Skeletal muscle tissue (tissue), 4 donors: ENCODE measurements around the gene TMEM209. TPM values are rescaled to one million over a fixed set of nuclear protein-coding genes. Genes with fewer than 3 reads are reported as not detected.

ENCODE experiments used
- H3K27ac ChIP-seq: one replicate; pipeline ENCODE4 v1.7.0; 2013; ENCODE audit warnings: mild to moderate bottlenecking, low read depth, low read length, inconsistent platforms
- H3K27me3 ChIP-seq, 3 donors: one replicate each; pipeline ENCODE4 v1.7.0; 2013; ENCODE audit warnings: low read length in 3 of 3; ENCODE audit not compliant: control insufficient read depth in 3 of 3, insufficient read depth in 3 of 3
- H3K36me3 ChIP-seq, 3 donors: one replicate each; pipeline ENCODE4 v1.7.0; 2013; ENCODE audit warnings: low read length in 3 of 3; ENCODE audit not compliant: control insufficient read depth in 3 of 3, insufficient read depth in 3 of 3
- H3K4me1 ChIP-seq, 3 donors: one replicate each; pipeline ENCODE4 v1.7.0; 2013; ENCODE audit warnings: low read length in 3 of 3, mild to moderate bottlenecking in 3 of 3; ENCODE audit not compliant: control insufficient read depth in 3 of 3, insufficient read depth in 3 of 3
- H3K4me3 ChIP-seq, 3 donors: one replicate each; pipeline ENCODE4 v1.7.0; 2013; ENCODE audit warnings: low read length in 3 of 3
- H3K9ac ChIP-seq, 3 donors: one replicate each; pipeline ENCODE4 v1.7.0; 2013; ENCODE audit warnings: low read length in 3 of 3, mild to moderate bottlenecking in 3 of 3, moderate library complexity in 2 of 3, low read depth in 1 of 3
- H3K9me3 ChIP-seq, 3 donors: one replicate each; pipeline ENCODE4 v1.7.0; 2013; ENCODE audit warnings: low read length in 3 of 3; ENCODE audit not compliant: control insufficient read depth in 3 of 3
- total RNA-seq: library from RNA; depleted of rRNA; stranded (reverse); fragments of >200 nt; gene quantifications from one replicate; pipeline ENCODE4 v1.2.3, GENCODE V29; 2014
- donor health status: Osteomylitis.

Gene TMEM209
- total RNA-seq, 1 donor from 2014 or later = 7.3 TPM

- H3K4me3 ChIP-seq = no peak overlapping the region
- H3K4me1 ChIP-seq = no peaks in the 10 kb centered on the region
- H3K27me3 ChIP-seq = no peaks in the 10 kb centered on the region
- peaks cover 8 to 30% (median 24%) of the 10 kb centered on the region in 3 donors for H3K36me3 ChIP-seq
- no peak overlapping the region for H3K27ac ChIP-seq
- H3K9me3 ChIP-seq = no peaks in the 10 kb centered on the region
- no peak overlapping the region for H3K9ac ChIP-seq
Observed at GRCh38 chr7:130179631-130180030, 25.6 kb downstream of the TMEM209 start.

GRCh38 chr7:130178251-130178650 is 27.0 kb downstream of the TMEM209 start:
- no peaks in the 10 kb centered on the region for H3K27me3 ChIP-seq
- peaks cover 13 to 28% (median 26%) of the 10 kb centered on the region in 3 donors for H3K36me3 ChIP-seq
- no peak overlapping the region for H3K4me3 ChIP-seq
- H3K9me3 ChIP-seq = no peaks in the 10 kb centered on the region
- no peaks in the 10 kb centered on the region for H3K4me1 ChIP-seq
- H3K27ac ChIP-seq = no peak overlapping the region
- no peak overlapping the region for H3K9ac ChIP-seq

GRCh38 chr7:130174237-130174959 is 30.8 kb downstream of the TMEM209 start:
- Histone ChIP-seq H3K27me3 (no peaks in the 10 kb centered on the region), H3K9me3 (no peaks in the 10 kb centered on the region), H3K4me1 (no peaks in the 10 kb centered on the region), H3K27ac (no peak overlapping the region), H3K4me3 (no peak overlapping the region), H3K36me3 (peaks cover 16 to 27% (median 24%) of the 10 kb centered on the region in 3 donors), H3K9ac (no peak overlapping the region)

DNA sequence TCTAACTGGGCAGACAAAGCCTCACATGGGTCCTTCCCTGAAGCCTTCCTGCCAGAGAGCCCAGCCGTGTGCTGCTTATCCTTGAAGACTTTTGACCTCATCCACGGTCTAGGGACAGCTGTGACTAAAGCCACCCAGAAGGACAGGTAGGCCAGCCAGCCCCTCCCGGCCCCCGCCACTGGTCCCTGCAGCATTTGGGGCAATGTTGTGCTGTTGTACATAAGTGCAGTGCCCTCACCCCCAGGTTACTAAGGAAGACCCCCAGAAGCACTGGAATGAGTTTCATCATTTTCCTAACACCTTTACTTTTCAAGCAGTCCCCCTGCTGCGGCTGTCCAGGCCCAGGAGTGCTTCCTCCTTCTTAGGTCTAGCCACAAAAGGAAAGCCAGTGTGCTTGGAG is 43.0 kb downstream of the TMEM209 start:
- Histone ChIP-seq H3K4me1 (no peaks in the 10 kb centered on the region), H3K4me3 (no peak overlapping the region), H3K36me3 (peaks cover 13 to 27% (median 20%) of the 10 kb centered on the region in 3 donors)

DNA sequence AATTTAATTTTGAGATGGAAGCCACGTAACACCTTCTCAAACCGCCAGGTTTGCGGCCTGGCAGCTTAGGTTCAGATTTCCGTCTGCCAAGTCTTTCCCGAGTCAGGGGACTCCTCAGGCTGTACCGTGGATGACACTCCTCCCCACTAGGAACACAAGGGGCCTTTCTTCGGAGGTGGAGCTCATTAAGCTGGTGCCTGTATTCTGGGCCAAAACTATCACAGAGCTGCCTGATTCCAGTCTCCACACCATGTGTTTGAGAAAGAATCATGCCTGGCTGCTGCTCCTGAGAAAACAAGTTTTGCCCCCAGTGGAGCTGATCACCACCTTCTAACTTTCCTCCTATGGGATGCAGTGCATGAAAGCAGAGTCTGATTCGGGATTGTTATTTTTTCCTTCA is 44.8 kb downstream of the TMEM209 start:
- Histone ChIP-seq H3K4me3 (no peak overlapping the region), H3K27ac (no peak overlapping the region), H3K36me3 (peaks cover 13 to 27% (median 20%) of the 10 kb centered on the region in 3 donors), H3K9me3 (no peaks in the 10 kb centered on the region), H3K27me3 (no peaks in the 10 kb centered on the region), H3K9ac (no peak overlapping the region), H3K4me1 (no peaks in the 10 kb centered on the region)

More for the DNA sequence above, 43.0 kb downstream of the TMEM209 start:
- no peak overlapping the region for H3K27ac ChIP-seq
- H3K27me3 ChIP-seq = no peaks in the 10 kb centered on the region
- no peak overlapping the region for H3K9ac ChIP-seq
- no peaks in the 10 kb centered on the region for H3K9me3 ChIP-seq

DNA sequence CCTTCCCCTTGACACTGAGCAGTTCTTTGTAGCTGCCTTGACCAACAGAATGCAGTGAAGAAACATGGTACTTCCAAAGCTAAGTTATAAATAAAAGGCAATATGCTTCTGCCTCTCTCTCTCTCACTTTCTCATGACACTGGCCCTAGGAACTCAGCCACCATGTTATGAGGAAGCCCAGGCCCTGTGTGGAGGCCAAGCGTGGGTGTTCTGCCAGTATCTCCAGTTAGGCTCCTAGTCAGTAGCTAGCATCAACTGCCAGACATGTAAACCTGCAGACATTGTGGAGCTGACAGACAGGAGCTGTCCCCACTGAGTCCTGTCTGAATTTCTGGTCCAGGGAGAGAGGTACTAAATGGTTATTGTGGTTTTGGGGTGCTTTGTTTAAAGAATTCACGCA is 45.2 kb downstream of the TMEM209 start:
- H3K4me1 ChIP-seq = peaks cover 0 to 2% (median 0%) of the 10 kb centered on the region in 3 donors
- no peak overlapping the region for H3K9ac ChIP-seq
- H3K36me3 ChIP-seq = peaks cover 13 to 27% (median 20%) of the 10 kb centered on the region in 3 donors
- H3K27me3 ChIP-seq = no peaks in the 10 kb centered on the region
- no peaks in the 10 kb centered on the region for H3K9me3 ChIP-seq
- no peak overlapping the region for H3K4me3 ChIP-seq
- H3K27ac ChIP-seq = no peak overlapping the region

GRCh38 chr7:130157700-130158099 is 47.5 kb downstream of the TMEM209 start:
- peaks cover 11 to 20% (median 11%) of the 10 kb centered on the region in 3 donors for H3K36me3 ChIP-seq
- no peak overlapping the region for H3K9ac ChIP-seq
- no peaks in the 10 kb centered on the region for H3K27me3 ChIP-seq
- H3K27ac ChIP-seq = no peak overlapping the region
- peaks cover 4 to 8% (median 6%) of the 10 kb centered on the region in 3 donors for H3K4me1 ChIP-seq
- H3K9me3 ChIP-seq = no peaks in the 10 kb centered on the region
- H3K4me3 ChIP-seq = no peak overlapping the region

GRCh38 chr7:130156140-130156539 is 49.1 kb downstream of the TMEM209 start:
- no peak overlapping the region for H3K4me3 ChIP-seq
- H3K9ac ChIP-seq = no peak overlapping the region
- H3K27ac ChIP-seq = no peak overlapping the region
- peaks cover 4 to 8% (median 6%) of the 10 kb centered on the region in 3 donors for H3K4me1 ChIP-seq
- peaks cover 3 to 10% (median 5%) of the 10 kb centered on the region in 3 donors for H3K36me3 ChIP-seq
- H3K9me3 ChIP-seq = no peaks in the 10 kb centered on the region
- H3K27me3 ChIP-seq = no peaks in the 10 kb centered on the region

DNA sequence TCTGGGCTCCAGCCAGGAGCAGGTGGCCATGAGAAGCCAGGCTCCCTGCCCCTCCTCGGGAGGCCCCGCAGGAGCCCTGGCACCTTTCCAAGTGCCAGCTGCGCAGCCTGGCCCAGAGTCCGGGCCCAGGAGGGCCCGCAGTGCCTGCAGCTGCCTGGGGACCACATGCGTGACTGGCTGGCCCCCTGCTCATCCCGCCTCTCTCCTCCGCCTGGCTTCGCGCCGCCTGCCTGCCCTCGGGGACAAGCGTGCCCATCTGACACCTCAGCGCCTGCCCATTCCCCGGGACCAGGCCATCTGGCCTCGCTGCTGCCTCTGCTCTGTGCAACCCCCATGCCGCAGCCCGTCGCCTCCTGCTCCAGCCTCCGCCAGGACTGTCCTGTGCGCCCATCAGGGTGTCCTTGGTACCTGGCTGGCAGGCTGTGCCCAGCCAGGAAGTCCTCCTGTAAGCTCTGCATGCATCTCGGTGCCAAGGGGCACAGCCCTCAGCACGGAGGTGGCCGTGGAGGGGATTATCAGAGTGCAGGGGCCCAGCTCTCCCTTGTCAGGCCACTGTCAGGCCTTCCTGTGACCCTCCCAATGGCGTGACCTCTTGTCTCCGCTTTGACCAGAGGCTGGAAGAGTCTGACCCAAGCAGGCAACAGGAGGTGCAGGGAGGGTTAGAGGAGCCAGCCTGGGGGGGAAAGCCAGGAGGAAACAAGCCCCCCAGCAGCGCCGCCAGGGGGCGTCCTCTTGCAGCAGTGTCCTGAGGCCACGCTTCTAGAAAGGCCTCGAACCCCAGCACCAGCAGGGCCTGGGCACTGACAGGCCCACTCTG is 50.5 kb downstream of the TMEM209 start:
- H3K36me3 ChIP-seq = peaks cover 0 to 2% (median under 1%) of the 10 kb centered on the region in 3 donors
- peak overlapping the region in 1 of 3 donors; percentile 22 for H3K4me3 ChIP-seq
- H3K27ac ChIP-seq = no peak overlapping the region
- no peaks in the 10 kb centered on the region for H3K9me3 ChIP-seq
- H3K27me3 ChIP-seq = no peaks in the 10 kb centered on the region
- peaks cover 4 to 8% (median 6%) of the 10 kb centered on the region in 3 donors for H3K4me1 ChIP-seq
- peak overlapping the region in 1 of 3 donors; percentile 25 for H3K9ac ChIP-seq

DNA sequence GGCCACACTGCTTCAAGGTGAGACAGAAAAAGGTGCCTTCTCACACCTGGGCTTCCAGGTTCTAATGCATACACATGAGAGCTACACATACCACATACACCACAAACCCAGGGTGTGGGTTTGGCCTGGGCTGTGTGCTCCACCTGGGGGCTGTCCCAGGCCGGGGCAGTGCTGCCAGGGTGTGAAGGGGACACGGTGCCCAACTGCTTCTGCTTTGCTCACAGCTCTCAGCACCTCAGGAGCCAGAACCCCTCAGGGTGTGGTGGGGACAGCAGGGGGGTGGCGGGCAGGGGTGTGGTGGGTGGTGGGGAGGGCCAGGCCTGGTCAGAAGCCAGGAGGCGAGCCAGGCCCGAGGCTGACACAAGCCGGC is 51.1 kb downstream of the TMEM209 start:
- Histone ChIP-seq H3K27me3 (no peaks in the 10 kb centered on the region), H3K36me3 (peaks cover 0 to 2% (median 0%) of the 10 kb centered on the region in 3 donors), H3K9ac (no peak overlapping the region), H3K27ac (no peak overlapping the region), H3K4me3 (no peak overlapping the region), H3K9me3 (no peaks in the 10 kb centered on the region), H3K4me1 (peaks cover 4 to 8% (median 6%) of the 10 kb centered on the region in 3 donors)
